ENCODE results near the gene CNTN1.

The CNTN1 gene

GRCh38 chr12:40801082-40801481, 108.8 kb downstream of the CNTN1 start:
- no peak for TF ChIP-seq EZH2 (IDR thresholded peaks at IDR 0.05; ENCODE audit: borderline replicate concordance, low read depth, low read length, severe bottlenecking)
- TF ChIP-seq, protein P1, sequence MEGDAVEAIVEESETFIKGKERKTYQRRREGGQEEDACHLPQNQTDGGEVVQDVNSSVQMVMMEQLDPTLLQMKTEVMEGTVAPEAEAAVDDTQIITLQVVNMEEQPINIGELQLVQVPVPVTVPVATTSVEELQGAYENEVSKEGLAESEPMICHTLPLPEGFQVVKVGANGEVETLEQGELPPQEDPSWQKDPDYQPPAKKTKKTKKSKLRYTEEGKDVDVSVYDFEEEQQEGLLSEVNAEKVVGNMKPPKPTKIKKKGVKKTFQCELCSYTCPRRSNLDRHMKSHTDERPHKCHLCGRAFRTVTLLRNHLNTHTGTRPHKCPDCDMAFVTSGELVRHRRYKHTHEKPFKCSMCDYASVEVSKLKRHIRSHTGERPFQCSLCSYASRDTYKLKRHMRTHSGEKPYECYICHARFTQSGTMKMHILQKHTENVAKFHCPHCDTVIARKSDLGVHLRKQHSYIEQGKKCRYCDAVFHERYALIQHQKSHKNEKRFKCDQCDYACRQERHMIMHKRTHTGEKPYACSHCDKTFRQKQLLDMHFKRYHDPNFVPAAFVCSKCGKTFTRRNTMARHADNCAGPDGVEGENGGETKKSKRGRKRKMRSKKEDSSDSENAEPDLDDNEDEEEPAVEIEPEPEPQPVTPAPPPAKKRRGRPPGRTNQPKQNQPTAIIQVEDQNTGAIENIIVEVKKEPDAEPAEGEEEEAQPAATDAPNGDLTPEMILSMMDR (IDR thresholded peaks at IDR 0.05; ENCODE audit: borderline replicate concordance, extremely low read depth, low read length, poor library complexity, severe bottlenecking) = no peak
- Histone ChIP-seq H3K4me1 (ENCODE audit: insufficient read depth, low read length) (no peaks in the 10 kb centered on the region), H3K4me3 (ENCODE audit: low read depth in 1 of 2, low read length in 2 of 2) (no peak overlapping the region), H3K9ac (ENCODE audit: low read depth, low read length) (no peak overlapping the region), H3K36me3 (ENCODE audit: insufficient read depth, low read length) (no peaks in the 10 kb centered on the region), H3K27me3 (ENCODE audit: insufficient read depth, low read length, poor library complexity) (no peaks in the 10 kb centered on the region), H2AFZ (ENCODE audit: low read depth, low read length) (no peak overlapping the region), H3K27ac (ENCODE audit: low read length) (no peak overlapping the region), H4K20me1 (ENCODE audit: insufficient read depth, low read length) (no peaks in the 10 kb centered on the region), H3K79me2 (ENCODE audit: insufficient read depth, low read length) (no peaks in the 10 kb centered on the region), H3K9me3 (ENCODE audit: insufficient read depth, low read length, severe bottlenecking) (no peaks in the 10 kb centered on the region), H3K4me2 (ENCODE audit: insufficient read depth, low read length) (no peak overlapping the region)
- no peak for ATAC-seq (ENCODE audit: insufficient read depth, low read depth)
- no peak for DNase-seq

DNA sequence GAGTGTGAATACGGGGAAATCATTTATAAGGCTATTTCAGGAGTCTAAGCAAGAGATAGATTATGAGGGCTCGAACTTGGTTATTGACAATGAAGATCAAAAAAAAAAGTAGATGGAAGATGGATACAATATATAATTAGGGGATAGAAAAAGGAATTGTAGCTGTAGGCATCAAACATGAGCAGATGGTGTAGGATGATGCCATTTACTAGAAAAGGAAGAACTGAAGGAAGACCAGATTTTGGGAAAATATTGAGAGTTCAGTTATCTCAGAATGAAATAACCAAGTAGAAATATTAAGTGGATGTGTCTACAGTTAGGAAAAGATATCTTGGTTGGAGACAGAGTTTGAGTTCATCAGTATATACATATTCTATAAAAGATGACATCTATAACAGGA, 109.6 kb downstream of the CNTN1 start:
- Histone ChIP-seq H4K20me1 (ENCODE audit: insufficient read depth, low read length) (no peaks in the 10 kb centered on the region), H3K27me3 (ENCODE audit: insufficient read depth, low read length, poor library complexity) (no peaks in the 10 kb centered on the region), H2AFZ (ENCODE audit: low read depth, low read length) (no peak overlapping the region), H3K27ac (ENCODE audit: low read length) (no peak overlapping the region), H3K36me3 (ENCODE audit: insufficient read depth, low read length) (no peaks in the 10 kb centered on the region), H3K9ac (ENCODE audit: low read depth, low read length) (no peak overlapping the region), H3K79me2 (ENCODE audit: insufficient read depth, low read length) (no peaks in the 10 kb centered on the region), H3K4me1 (ENCODE audit: insufficient read depth, low read length) (no peaks in the 10 kb centered on the region), H3K4me3 (ENCODE audit: low read depth in 1 of 2, low read length in 2 of 2) (no peak overlapping the region), H3K4me2 (ENCODE audit: insufficient read depth, low read length) (no peak overlapping the region), H3K9me3 (ENCODE audit: insufficient read depth, low read length, severe bottlenecking) (no peaks in the 10 kb centered on the region)
- ATAC-seq (ENCODE audit: insufficient read depth, low read depth) = no peak
- TF ChIP-seq, protein P1 (IDR thresholded peaks at IDR 0.05; ENCODE audit: borderline replicate concordance, extremely low read depth, low read length, poor library complexity, severe bottlenecking) = no peak
- TF ChIP-seq EZH2 (IDR thresholded peaks at IDR 0.05; ENCODE audit: borderline replicate concordance, low read depth, low read length, severe bottlenecking) = no peak
- no peak for DNase-seq

- Histone ChIP-seq H4K20me1 (ENCODE audit: insufficient read depth, low read length) (no peaks in the 10 kb centered on the region), H3K27me3 (ENCODE audit: insufficient read depth, low read length, poor library complexity) (no peaks in the 10 kb centered on the region), H3K9me3 (ENCODE audit: insufficient read depth, low read length, severe bottlenecking) (no peaks in the 10 kb centered on the region), H3K4me2 (ENCODE audit: insufficient read depth, low read length) (no peak overlapping the region), H3K36me3 (ENCODE audit: insufficient read depth, low read length) (no peaks in the 10 kb centered on the region), H3K27ac (ENCODE audit: low read length) (no peak overlapping the region), H2AFZ (ENCODE audit: low read depth, low read length) (no peak overlapping the region), H3K4me3 (ENCODE audit: low read depth in 1 of 2, low read length in 2 of 2) (no peak overlapping the region), H3K9ac (ENCODE audit: low read depth, low read length) (no peak overlapping the region), H3K4me1 (ENCODE audit: insufficient read depth, low read length) (no peaks in the 10 kb centered on the region), H3K79me2 (ENCODE audit: insufficient read depth, low read length) (no peaks in the 10 kb centered on the region)
- DNase-seq (no peak), ATAC-seq (ENCODE audit: insufficient read depth, low read depth) (no peak)
- TF ChIP-seq EZH2 (IDR thresholded peaks at IDR 0.05; ENCODE audit: borderline replicate concordance, low read depth, low read length, severe bottlenecking) = no peak
Measured at GRCh38 chr12:40802656-40803055, 110.4 kb downstream of the CNTN1 start.

GRCh38 chr12:40819436-40820108, 127.3 kb downstream of the CNTN1 start:
- H4K20me1 ChIP-seq (ENCODE audit: insufficient read depth, low read length) = no peaks in the 10 kb centered on the region
- DNase-seq = no peak
- no peaks in the 10 kb centered on the region for H3K36me3 ChIP-seq (ENCODE audit: insufficient read depth, low read length)
- no peak overlapping the region for H2AFZ ChIP-seq (ENCODE audit: low read depth, low read length)
- H3K4me2 ChIP-seq (ENCODE audit: insufficient read depth, low read length) = no peak overlapping the region
- no peaks in the 10 kb centered on the region for H3K9me3 ChIP-seq (ENCODE audit: insufficient read depth, low read length, severe bottlenecking)
- H3K79me2 ChIP-seq (ENCODE audit: insufficient read depth, low read length) = no peaks in the 10 kb centered on the region
- no peak for TF ChIP-seq EZH2 (IDR thresholded peaks at IDR 0.05; ENCODE audit: borderline replicate concordance, low read depth, low read length, severe bottlenecking)
- TF ChIP-seq, protein P1 (IDR thresholded peaks at IDR 0.05; ENCODE audit: borderline replicate concordance, extremely low read depth, low read length, poor library complexity, severe bottlenecking) = no peak
- no peaks in the 10 kb centered on the region for H3K27me3 ChIP-seq (ENCODE audit: insufficient read depth, low read length, poor library complexity)
- no peaks in the 10 kb centered on the region for H3K4me1 ChIP-seq (ENCODE audit: insufficient read depth, low read length)
- no peak for ATAC-seq (ENCODE audit: insufficient read depth, low read depth)
- H3K27ac ChIP-seq (ENCODE audit: low read length) = no peak overlapping the region
- no peak overlapping the region for H3K4me3 ChIP-seq (ENCODE audit: low read depth in 1 of 2, low read length in 2 of 2)
- no peak overlapping the region for H3K9ac ChIP-seq (ENCODE audit: low read depth, low read length)

All from DND-41 (cell line).